Activated naive CD4-positive, alpha-beta T cell treated with anti-CD3 and anti-CD28 coated beads, Interleukin-2, amount 10 ng/mL, durations not matched to agents 7 days and 5 days (primary cell): ENCODE measurements around the gene CYP2W1.
A peak's percentile ranks its signal among the peaks of the same experiment; 100 is the strongest.

ENCODE experiments used
- CTCF ChIA-PET: fragments of 350-600 bp; sonication (Branson Sonifier 250); formaldehyde crosslinking; loops from one replicate; lab custom pipeline; 2021; ENCODE audit warnings: antibody characterized with exemption; lab: Charles Lee
- DNase-seq: peaks from one replicate; pipeline ENCODE4 v3.0.0-alpha.2; 2020
- H3K27ac Mint-ChIP-seq: one replicate; pipeline ENCODE4 v1.8.0; 2021; ENCODE audit warnings: mild to moderate bottlenecking, moderate library complexity, mixed read lengths
- H3K27me3 Mint-ChIP-seq: one replicate; pipeline ENCODE4 v1.8.0; 2021; ENCODE audit warnings: mild to moderate bottlenecking, mixed read lengths
- H3K36me3 Mint-ChIP-seq: one replicate; pipeline ENCODE4 v1.8.0; 2021; ENCODE audit warnings: mixed read lengths
- H3K4me1 Mint-ChIP-seq: one replicate; pipeline ENCODE4 v1.8.0; 2021; ENCODE audit warnings: mixed read lengths
- H3K4me3 Mint-ChIP-seq: one replicate; pipeline ENCODE4 v1.8.0; 2021; ENCODE audit warnings: mild to moderate bottlenecking, moderate library complexity, mixed read lengths
- H3K9me3 Mint-ChIP-seq: one replicate; pipeline ENCODE4 v1.8.0; 2021; ENCODE audit warnings: mixed read lengths

The CYP2W1 gene

DNA sequence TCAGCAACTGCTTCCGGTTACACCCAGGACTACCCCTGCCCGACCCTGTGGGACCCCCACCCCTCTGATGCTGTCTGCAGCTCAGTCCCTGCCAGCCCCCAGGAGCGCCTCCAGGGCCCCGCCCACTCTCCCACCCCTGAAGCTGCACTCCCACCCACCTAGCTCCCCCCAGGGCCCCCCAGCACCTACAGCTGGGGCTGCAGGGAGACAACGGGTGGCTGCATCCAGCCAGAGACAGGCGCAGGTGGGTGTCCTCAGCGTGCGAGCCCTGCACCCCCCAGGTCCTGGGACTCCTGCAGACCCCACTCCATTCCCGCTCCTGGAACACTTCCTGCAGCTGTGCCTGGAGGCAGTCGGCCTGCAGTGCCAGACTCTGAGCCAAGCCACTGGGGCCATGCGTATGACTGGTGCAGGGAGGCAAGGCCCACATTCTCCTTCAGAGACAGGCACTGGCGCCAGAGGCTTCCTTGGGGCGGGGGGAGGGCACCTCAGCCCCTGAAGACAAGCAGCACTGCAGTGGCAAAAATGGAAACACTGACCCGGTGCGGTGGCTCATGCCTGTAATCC, 6.1 kb downstream of the CYP2W1 start:
- H3K4me1 Mint-ChIP-seq = no peaks in the 10 kb centered on the region
- CTCF ChIA-PET = interaction anchor here (1.1 to 2.0 kb wide), 2 partner anchors 15 to 76 kb away, joined by 3 to 5 read pairs; no protein-coding TSS in a partner anchor
- no peaks in the 10 kb centered on the region for H3K9me3 Mint-ChIP-seq
- peaks cover 14% of the 10 kb centered on the region for H3K27me3 Mint-ChIP-seq
- no peaks in the 10 kb centered on the region for H3K36me3 Mint-ChIP-seq
- no peak overlapping the region for H3K27ac Mint-ChIP-seq
- no peak for DNase-seq
- no peak overlapping the region for H3K4me3 Mint-ChIP-seq

DNA sequence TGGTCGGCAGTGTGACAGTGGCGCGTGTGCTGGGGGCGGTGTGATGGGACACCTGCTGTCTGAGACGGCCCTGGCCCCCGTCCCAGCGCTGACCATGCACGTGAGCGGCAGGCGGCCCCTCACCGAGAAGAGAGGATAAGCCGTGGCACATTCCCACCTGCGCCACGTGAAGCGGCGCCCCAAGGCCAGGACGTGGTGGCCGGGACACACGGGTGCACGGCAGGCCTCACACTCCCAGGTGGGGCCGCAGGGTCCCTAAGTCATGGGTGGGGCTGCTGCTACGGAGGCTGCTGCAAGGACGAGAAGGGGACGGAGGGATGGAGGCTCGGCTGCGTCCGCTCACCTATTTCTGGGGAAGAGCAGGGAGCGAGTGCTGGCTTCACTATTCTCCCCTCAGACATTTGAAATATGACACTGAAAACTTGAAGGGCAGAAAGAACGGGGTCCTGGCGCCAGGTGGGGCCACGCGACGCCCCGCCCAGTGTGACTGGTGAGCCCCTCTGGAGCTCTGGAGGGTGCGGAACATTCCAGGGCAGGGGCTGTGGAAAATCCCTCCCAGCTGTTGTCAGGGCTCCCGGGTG, 7.5 kb downstream of the CYP2W1 start:
- no peak for DNase-seq
- no peaks in the 10 kb centered on the region for H3K36me3 Mint-ChIP-seq
- CTCF ChIA-PET = interaction anchor here (4.9 to 8.7 kb wide), 2 partner anchors 15 to 74 kb away, joined by 51 to 247 read pairs; partner anchors contain the start of gene COX19
- no peaks in the 10 kb centered on the region for H3K4me1 Mint-ChIP-seq
- H3K27ac Mint-ChIP-seq = no peak overlapping the region
- peaks cover 14% of the 10 kb centered on the region for H3K27me3 Mint-ChIP-seq
- no peak overlapping the region for H3K4me3 Mint-ChIP-seq
- no peaks in the 10 kb centered on the region for H3K9me3 Mint-ChIP-seq

DNA sequence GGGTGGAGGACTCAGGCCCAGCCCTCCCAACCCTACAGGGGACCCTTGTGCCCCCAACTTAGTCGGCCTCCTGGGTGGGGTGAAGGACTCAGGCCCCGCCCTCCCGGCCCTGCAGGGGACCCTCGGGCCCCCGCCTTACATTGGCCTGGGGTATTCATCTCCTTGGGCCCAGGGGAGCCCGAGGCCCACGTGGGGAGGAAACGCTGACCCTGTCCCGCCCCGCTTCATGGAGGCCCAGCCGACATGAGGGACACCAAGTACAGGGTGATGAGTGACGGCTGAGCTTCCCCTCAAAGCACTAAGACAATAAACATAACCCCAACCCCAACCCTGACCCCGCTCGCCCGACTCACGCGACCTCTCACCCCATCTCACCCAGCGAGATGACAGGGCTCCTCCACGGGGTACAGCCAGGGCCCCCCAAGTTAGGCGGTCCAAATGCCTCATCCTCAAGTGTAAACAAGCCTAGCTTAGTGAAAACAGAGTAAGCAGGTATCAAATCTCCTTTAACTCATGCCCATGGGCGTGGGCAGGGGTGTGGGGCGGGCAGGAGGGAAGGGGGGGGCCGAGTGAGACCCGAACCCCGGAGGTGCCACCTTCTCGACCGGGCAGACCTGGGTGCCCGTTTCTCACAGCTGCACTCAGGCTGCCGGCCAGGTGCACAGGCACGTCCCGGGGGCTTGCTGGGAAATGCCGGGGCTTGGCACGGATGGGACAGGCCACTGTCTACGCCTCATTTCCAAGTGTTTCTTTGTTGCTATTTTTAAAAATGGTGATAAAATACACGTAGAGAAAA, 8.2 kb downstream of the CYP2W1 start:
- Mint-ChIP-seq H3K36me3 (no peaks in the 10 kb centered on the region), H3K9me3 (no peaks in the 10 kb centered on the region), H3K27me3 (peaks cover 14% of the 10 kb centered on the region), H3K4me1 (no peaks in the 10 kb centered on the region), H3K27ac (no peak overlapping the region), H3K4me3 (no peak overlapping the region)
- no peak for DNase-seq
- CTCF ChIA-PET = interaction anchor here (3.2 to 8.7 kb wide), 5 partner anchors 15 to 178 kb away, joined by 18 to 247 read pairs (median 43); partner anchors contain the start of genes COX19 and GPR146

DNA sequence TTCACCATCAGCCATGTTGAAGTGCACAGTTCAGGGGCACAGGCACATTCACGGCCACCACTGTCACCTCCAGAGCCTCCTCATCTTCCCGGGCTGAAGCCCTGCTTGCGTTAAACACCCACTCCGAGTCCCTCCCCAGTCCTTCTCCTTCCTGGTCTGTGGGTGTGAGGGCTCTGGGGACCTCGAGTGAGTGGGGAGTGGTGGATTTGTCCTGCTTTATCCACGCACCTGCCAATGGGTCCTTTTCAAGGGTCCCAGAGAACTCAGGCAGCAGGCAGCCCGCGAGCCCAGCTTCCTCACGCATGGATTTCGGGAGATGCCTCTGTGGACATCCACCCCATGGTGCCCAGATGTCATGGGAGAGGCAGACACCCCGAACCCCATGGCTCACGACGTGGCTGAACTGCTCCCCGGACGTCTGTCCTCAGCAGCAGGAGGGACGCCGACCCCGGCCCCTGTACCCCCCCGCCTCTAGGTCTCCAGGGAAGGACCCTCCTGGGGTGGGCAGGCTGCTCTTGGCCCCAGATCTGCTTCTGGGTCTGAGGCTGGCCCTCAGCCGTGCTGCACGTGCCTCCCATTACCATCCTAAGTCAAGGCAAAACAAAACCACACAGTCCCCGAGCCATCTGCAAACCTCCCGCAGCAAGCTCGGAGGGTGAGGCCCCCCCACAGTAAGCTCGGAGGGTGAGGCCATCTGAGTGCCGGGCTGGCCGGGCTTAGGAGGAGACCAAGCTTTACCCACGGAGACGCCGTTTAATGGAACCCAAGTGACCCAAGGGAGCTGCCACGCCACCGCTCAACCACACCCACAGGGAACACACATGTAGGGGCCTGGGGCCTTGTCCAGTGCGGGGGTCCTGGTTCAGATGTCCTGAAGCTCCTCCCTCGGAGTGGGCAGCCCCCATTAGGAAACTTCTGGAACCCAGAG, 9.0 kb downstream of the CYP2W1 start:
- no peaks in the 10 kb centered on the region for H3K9me3 Mint-ChIP-seq
- no peak for DNase-seq
- CTCF ChIA-PET = interaction anchor here (1.0 to 8.7 kb wide), 32 partner anchors 8 to 200 kb away, joined by 3 to 247 read pairs (median 9); partner anchors contain the start of genes COX19, CYP2W1, GPR146 and ZFAND2A
- H3K27me3 Mint-ChIP-seq = peaks cover 7% of the 10 kb centered on the region
- H3K27ac Mint-ChIP-seq = no peak overlapping the region
- no peak overlapping the region for H3K4me3 Mint-ChIP-seq
- no peaks in the 10 kb centered on the region for H3K36me3 Mint-ChIP-seq
- no peaks in the 10 kb centered on the region for H3K4me1 Mint-ChIP-seq

DNA sequence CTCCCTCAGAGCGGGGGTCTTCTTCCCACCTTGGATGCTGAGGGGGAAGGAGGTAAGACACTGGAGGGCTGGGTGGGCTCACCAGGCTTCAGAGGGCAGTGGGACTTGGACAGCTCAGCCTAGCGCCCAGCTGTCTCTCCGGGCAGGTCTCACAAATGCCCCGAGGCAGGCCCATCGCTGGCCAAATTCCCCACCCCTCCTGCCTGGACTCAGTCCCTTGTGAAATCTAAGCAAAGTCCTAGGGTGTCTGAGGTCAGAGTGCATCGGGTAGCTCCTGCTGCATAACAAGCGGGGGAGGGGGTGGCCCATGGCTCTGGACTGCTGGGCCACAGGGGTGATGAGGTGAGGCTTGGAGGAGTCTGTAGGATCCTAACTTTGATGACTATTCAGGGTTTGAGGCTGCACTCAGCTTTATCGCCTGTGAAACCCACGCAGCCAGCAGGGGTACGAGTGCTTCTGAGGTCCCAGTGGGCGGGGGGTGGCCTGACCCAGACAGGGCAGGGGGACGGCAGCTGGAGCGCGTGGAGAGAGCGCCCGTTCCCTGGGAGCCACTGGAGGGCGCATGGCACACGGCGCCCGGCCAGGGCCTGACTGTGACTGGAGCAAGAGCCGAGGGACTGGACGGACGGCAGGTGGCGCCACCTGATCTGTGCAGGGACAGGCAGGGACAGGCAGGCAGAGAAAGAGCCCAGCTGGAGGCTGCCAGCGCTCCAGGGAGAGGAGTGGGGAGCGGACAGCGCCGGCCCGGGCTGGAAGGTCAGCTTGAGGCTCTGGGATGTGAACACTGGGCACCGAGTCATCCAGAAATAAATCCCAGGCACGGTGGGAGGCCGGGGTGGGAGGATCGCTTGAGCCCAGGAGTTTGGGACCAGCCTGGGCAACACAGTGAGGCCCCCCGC, 10.0 kb downstream of the CYP2W1 start:
- Mint-ChIP-seq H3K27ac (peak overlapping the region; percentile 19), H3K9me3 (no peaks in the 10 kb centered on the region), H3K27me3 (peaks cover 7% of the 10 kb centered on the region), H3K4me1 (no peaks in the 10 kb centered on the region), H3K36me3 (no peaks in the 10 kb centered on the region), H3K4me3 (no peak overlapping the region)
- CTCF ChIA-PET = interaction anchor here (0.5 to 8.7 kb wide), 52 partner anchors 9 to 439 kb away, joined by 3 to 247 read pairs (median 4); partner anchors contain the start of genes COX19, CYP2W1, GPR146 and ZFAND2A
- peak; percentile 97 for DNase-seq

DNA sequence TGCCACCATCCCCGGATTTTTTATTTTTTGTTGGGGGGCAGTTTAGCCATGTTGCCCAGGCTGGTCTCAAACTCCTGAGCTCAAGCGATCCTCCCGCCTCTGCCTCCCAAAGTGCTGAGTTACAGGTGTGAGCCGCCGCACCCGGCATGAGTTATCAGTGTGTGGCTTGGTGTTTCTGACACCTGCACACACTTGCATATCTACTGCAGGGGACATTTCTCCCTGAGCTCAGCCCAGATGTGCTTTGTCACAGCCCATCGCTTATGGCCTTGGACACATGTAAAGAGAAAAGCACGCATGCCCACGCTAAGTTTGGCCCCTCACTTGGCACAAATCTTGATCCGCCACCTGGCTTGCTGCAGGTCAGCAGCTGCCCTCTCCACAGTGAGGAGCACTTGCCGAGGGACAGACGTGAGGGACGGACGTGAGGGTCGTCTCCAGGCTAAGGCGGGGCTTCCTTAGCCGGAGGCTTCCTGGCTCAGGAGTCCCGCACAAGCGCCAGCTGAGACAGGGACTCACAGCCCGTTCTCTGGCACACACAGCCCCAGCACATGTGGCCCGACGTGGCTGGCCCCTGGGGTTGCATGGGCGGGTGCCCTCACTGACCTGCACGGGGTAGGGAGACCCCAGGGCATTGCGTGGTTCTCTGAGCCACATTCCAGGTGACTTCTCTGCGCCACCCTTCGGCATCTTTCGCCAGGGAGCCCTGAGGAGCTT, 11.8 kb downstream of the CYP2W1 start:
- H3K27me3 Mint-ChIP-seq = peaks cover 4% of the 10 kb centered on the region
- no peaks in the 10 kb centered on the region for H3K4me1 Mint-ChIP-seq
- no peak overlapping the region for H3K27ac Mint-ChIP-seq
- DNase-seq = no peak
- CTCF ChIA-PET = interaction anchor here (1.6 to 8.7 kb wide), 12 partner anchors 19 to 180 kb away, joined by 3 to 247 read pairs (median 18); partner anchors contain the start of genes COX19, GPR146 and ZFAND2A
- H3K36me3 Mint-ChIP-seq = no peaks in the 10 kb centered on the region
- H3K9me3 Mint-ChIP-seq = no peaks in the 10 kb centered on the region
- no peak overlapping the region for H3K4me3 Mint-ChIP-seq

DNA sequence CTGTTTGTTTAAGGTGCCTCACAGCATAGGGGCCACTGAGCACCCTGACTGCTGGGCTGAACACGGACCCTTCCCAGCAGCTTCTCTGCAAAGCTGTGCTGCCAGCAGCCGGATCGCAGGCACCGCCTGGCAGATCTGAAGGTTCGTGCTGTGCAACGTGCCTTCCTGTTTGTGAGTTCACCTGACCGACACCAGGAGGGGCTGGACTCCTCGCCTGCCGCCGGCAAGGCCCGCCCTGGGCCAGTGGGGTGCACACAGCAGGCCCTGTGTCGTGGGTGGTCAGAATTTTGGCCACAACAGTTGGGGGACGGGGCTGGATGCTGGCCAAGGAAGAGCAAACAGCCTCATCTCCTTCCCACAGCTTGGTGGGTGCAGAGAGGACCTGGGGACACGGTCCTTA, 12.6 kb downstream of the CYP2W1 start:
- DNase-seq = no peak
- peaks cover 4% of the 10 kb centered on the region for H3K27me3 Mint-ChIP-seq
- no peak overlapping the region for H3K4me3 Mint-ChIP-seq
- H3K27ac Mint-ChIP-seq = no peak overlapping the region
- H3K4me1 Mint-ChIP-seq = no peaks in the 10 kb centered on the region
- CTCF ChIA-PET = interaction anchor here (1.8 to 8.7 kb wide), 6 partner anchors 20 to 179 kb away, joined by 7 to 247 read pairs (median 44); partner anchors contain the start of genes COX19 and GPR146
- no peaks in the 10 kb centered on the region for H3K9me3 Mint-ChIP-seq
- H3K36me3 Mint-ChIP-seq = no peaks in the 10 kb centered on the region

DNA sequence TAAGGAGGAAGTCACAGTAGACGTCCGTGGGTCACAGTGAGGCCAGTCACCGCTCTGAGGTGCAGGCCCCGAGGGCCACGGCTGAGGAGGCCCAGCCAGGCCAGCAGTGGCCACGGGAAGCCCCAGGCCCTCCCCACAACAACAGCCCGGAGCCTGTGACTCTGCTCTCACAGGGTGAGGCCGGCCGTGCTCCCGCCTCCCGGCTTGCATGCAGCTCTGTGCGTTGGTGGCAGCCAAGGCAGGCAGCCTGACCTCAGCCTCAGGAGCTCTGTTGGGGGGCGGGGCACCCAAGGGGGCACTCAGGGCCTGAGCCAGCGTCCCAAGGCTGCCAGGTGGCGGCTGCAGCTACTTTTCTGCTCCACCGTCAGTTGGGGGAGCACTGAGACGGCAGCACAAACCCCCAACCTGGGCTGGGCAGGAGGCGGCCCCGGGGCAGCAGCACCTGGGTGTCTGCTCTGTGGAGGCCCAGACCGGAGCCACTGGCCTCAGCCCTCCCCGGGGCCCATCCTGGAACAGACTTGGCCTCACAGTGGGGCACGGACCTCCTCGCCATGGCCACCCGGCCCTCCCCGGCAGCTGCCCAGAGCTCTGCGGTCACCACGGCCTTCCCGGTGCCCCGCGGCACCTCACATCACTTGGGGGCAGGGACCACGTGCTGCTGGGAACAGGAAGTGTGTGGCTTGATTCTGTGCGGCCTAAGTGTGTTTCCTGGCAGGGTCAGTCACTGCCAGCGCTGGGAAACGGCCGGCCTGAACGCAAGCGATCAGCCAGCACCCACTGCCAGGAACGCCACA, 13.3 kb downstream of the CYP2W1 start:
- CTCF ChIA-PET = interaction anchor here (4.8 to 8.7 kb wide), 2 partner anchors 47 to 68 kb away, joined by 43 to 247 read pairs; partner anchors contain the start of gene GPR146
- peaks cover 4% of the 10 kb centered on the region for H3K27me3 Mint-ChIP-seq
- H3K9me3 Mint-ChIP-seq = no peaks in the 10 kb centered on the region
- no peak for DNase-seq
- no peaks in the 10 kb centered on the region for H3K4me1 Mint-ChIP-seq
- H3K36me3 Mint-ChIP-seq = no peaks in the 10 kb centered on the region
- no peak overlapping the region for H3K4me3 Mint-ChIP-seq
- H3K27ac Mint-ChIP-seq = no peak overlapping the region

DNA sequence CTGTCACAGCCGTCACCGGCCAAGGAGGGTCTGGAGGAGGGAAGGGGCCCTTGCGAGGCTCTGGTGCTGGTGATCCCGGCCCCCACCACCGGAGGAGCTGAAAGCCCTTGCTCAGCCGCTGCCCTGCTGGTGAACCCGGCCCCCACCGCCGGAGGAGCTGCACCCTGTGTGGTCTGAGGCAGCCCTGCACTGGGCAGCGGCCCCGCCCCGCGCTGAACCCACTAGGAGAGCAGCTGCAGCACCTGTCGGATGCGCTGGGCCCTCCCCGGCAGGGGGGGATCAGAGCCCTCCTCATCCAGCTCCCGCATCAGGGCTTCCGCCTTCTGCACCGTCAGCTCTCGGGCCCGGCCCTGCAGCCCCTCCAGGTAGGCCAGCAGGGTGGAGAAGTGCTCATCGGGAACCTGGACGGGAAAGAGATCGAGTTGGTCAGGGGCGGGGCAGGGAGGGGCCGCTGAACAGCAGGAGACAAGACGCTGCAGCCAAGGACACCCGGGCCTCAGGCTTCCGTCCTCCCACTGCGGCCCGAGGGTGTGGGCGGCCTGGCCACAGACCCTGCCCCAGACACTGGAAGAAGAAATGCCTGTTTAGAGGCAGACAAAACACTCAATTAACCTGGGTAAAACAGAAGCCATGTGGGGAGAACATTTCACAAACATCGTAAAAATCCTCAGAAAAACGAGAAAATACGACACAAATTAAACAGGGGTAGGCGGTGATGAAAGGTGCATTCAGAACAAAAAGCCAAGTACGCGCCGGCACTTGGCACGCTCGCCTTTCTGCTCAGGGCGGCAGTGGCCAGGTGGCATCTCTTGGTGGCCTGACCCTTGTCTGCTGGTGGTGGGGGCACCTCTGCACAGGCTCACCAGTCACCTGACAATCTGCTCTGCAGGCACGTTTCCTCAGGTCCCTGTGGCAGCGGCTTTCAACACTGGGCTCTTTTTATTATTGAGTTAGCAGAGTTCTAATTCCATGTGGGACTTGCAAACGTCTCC, 14.7 kb downstream of the CYP2W1 start:
- H3K36me3 Mint-ChIP-seq = no peaks in the 10 kb centered on the region
- no peak overlapping the region for H3K4me3 Mint-ChIP-seq
- H3K9me3 Mint-ChIP-seq = no peaks in the 10 kb centered on the region
- no peaks in the 10 kb centered on the region for H3K4me1 Mint-ChIP-seq
- H3K27ac Mint-ChIP-seq = no peak overlapping the region
- peaks cover 4% of the 10 kb centered on the region for H3K27me3 Mint-ChIP-seq
- DNase-seq = no peak
- CTCF ChIA-PET = interaction anchor here (1.3 to 8.7 kb wide), 2 partner anchors 26 to 67 kb away, joined by 3 to 247 read pairs; no protein-coding TSS in a partner anchor

DNA sequence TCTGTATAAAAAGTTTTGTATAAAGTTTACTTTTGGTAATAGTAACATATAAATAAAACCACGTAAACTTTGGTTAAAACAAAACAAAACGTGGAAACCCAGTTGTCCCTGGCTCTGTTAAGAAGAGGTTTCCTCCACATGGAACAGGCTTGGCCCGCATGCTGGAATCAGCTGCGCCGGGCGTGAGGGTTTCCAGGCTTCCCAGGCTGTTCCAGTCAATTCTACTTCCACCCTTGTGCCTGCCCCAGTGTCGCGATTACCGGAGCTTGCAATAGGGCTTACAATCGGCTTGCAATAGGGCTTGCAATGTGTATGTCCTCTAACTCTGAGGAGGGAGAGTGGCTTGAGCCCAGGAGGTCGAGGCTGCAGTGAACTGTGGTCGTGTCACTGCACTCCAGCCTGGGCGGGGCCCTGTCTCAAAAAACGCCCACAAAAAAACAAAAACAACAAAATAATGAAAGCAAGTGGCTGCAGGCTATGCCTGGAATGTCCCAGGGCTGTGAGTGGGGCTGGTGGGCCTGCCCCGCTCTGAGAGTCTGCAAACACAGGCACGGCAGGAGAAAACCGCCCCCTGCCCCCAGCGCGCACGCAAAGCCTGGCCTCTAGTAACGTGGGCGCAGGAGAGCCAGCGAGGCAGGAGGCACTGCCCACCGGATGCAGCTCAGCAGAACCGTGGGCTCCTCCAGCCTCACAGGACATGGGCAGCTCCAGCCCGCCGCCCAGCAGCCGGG, 16.3 kb downstream of the CYP2W1 start:
- Mint-ChIP-seq H3K27me3 (no peaks in the 10 kb centered on the region), H3K4me3 (no peak overlapping the region), H3K4me1 (no peaks in the 10 kb centered on the region), H3K36me3 (no peaks in the 10 kb centered on the region), H3K9me3 (no peaks in the 10 kb centered on the region), H3K27ac (no peak overlapping the region)
- no peak for DNase-seq
- CTCF ChIA-PET = interaction anchor here (8.7 kb wide), 1 partner anchor 65 kb away, joined by 247 read pairs; no protein-coding TSS in a partner anchor
